HG02943 (cell line): ENCODE measurements around the gene IGSF9.

Experiments
- ATAC-seq: cut with Tn5 transposase; IDR thresholded peaks from one replicate; pipeline ENCODE4 v1.9.1; 2021; ENCODE audit warnings: mild to moderate bottlenecking, low read depth, moderate library complexity; ENCODE audit not compliant: unreplicated experiment

IGSF9 gene, protein sequence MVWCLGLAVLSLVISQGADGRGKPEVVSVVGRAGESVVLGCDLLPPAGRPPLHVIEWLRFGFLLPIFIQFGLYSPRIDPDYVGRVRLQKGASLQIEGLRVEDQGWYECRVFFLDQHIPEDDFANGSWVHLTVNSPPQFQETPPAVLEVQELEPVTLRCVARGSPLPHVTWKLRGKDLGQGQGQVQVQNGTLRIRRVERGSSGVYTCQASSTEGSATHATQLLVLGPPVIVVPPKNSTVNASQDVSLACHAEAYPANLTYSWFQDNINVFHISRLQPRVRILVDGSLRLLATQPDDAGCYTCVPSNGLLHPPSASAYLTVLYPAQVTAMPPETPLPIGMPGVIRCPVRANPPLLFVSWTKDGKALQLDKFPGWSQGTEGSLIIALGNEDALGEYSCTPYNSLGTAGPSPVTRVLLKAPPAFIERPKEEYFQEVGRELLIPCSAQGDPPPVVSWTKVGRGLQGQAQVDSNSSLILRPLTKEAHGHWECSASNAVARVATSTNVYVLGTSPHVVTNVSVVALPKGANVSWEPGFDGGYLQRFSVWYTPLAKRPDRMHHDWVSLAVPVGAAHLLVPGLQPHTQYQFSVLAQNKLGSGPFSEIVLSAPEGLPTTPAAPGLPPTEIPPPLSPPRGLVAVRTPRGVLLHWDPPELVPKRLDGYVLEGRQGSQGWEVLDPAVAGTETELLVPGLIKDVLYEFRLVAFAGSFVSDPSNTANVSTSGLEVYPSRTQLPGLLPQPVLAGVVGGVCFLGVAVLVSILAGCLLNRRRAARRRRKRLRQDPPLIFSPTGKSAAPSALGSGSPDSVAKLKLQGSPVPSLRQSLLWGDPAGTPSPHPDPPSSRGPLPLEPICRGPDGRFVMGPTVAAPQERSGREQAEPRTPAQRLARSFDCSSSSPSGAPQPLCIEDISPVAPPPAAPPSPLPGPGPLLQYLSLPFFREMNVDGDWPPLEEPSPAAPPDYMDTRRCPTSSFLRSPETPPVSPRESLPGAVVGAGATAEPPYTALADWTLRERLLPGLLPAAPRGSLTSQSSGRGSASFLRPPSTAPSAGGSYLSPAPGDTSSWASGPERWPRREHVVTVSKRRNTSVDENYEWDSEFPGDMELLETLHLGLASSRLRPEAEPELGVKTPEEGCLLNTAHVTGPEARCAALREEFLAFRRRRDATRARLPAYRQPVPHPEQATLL

DNA sequence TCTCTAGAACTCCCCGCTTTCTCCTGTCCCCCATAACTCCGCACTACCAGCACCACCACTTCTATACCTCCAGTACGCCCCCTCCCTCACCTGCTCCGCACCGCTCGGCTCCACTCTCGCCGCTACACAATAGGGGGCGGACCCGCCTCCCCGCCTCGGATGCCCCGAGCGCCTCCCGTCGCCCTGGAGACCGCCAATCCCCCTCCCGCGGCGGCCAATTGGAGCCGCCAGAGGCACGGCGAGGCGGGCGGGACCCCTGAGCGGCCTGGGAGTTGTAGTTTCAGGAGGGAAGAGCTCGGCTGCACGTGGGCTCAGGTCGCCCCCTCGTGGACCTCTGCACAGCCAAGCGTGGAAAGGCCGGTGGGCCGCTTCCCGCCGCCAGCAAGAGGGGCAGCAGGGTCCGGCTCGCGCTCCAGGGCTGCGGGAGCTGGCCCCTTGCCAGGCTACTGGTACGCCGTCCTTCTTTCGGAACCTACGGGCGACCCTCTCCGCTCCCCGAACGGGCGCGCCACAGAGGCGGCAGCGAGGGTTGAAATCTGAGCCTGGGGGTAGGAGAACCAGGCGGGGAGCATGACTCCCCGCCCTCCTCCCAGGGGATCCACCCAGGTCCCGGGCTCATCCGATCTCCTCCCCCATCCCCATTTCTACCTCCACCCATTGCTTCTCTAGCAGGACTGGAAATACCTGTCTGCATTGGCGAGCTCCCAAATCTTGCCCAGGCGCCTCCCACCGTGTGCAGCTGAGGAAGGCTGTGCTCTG is at the start of gene IGSF9:
Gene IGSF9, minus strand, starts transcription at position 131 of the 759 bp plus-strand sequence. CDS start 2,159 bp downstream, outside the sequence.
- ATAC-seq, result no peak

DNA sequence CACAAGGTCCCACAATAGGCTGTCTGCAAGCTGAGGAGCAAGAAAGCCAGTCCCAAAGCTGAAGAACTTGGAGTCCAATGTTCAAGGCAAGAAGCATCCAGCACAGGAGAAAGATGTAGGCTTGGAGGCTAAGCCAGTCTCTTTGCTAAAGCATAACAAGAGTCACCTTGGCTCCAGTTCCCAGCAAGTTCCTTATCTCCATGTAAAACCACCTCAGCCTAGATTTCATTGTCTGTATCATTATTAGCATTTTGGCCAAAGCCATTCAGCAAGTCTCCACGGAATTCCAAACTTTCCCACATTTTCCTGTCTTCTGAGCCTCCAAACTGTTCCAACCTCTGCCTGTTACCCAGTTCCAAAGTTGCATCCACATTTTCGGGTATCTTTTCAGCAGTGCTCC is 49.5 kb upstream of the IGSF9 start:
- ATAC-seq, result no peak

- ATAC-seq, result no peak
Measured at GRCh38 chr1:159993911-159994310, 48.5 kb upstream of the IGSF9 start.

- ATAC-seq, result no peak
Measured at GRCh38 chr1:159992161-159992560, 46.7 kb upstream of the IGSF9 start.

- no peak for ATAC-seq
Measured at GRCh38 chr1:159991513-159991912, 46.1 kb upstream of the IGSF9 start.

DNA sequence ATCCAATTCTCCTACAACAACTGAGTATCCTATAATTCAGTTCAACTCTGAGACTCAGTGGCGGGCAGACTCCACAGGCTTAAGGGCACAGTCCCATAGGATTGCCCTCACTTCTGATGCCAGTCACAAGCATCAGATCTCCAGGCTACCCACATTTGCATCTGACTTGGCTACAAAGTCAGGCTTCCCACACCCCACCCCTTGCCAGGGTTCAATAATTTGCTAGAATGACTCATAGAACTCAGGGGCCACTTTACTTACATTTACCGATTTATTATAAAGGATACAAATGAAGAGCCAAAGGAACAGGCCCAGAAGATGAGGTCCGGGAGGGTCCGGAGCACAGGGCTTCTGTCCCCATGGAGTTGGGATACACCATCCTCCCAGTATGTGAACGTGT is 44.6 kb upstream of the IGSF9 start:
- no peak for ATAC-seq

GRCh38 chr1:159989581-159989980 is 44.2 kb upstream of the IGSF9 start:
- no peak for ATAC-seq

GRCh38 chr1:159988006-159988405 is 42.6 kb upstream of the IGSF9 start:
- no peak for ATAC-seq

DNA sequence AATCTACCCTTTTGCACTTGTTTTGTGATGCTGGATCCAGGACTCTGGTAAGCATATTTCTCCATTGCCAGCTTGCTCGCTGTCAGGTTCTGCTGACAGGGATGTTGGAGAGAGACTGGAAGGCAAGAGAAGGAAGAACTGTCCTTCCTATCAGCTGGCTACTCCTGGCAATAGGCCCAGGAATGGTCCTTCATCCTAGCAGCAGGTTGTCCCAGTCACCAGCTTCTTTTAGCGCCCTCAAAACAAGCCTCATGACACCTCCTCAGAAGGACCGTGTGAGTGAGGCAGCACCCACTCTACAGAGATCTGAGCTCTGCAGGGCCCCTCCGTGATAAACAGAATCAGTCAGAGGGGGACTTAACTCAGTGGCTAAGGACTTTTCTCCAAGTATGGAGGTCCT is 41.8 kb upstream of the IGSF9 start:
- no peak for ATAC-seq

DNA sequence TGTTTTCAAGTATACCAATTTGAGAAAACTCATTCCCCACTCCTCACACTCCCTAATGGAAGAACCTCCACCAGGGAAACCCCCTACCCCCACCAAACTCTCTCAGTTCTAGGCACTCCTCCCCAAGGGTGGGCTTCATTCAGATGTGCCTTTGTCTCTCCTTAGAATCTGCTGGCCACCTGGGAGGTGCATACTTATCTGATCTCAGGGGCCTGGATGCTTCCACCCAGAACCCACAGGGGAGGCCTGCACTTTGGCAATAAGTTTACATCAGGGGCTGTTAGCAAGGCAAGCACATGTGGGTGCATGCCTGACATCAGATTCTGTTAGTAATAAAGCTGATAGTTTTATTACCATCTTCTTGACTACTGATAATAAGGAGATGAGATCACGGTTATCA is 41.1 kb upstream of the IGSF9 start:
- ATAC-seq, result no peak

GRCh38 chr1:159986093-159986492 is 40.7 kb upstream of the IGSF9 start:
- ATAC-seq, result no peak

DNA sequence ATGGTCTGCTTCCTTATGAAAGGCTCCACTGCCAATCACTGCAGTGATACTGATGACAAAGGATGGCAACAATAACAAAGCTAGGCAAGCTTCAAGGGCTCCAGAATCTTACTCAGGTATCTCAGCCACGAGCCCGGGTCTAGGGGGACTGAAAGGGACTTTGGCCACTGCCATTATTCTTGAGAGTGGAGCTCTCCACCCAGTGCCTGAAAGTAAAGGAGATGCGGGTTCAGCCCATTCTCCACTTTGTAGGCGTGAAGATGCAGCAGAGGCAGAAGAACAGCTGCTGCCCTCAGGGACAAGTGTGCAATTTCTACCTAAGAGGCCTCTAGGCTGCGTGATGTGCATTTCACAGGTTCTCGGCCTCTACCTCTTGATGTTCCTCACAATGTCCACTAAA is 40.1 kb upstream of the IGSF9 start:
- no peak for ATAC-seq

DNA sequence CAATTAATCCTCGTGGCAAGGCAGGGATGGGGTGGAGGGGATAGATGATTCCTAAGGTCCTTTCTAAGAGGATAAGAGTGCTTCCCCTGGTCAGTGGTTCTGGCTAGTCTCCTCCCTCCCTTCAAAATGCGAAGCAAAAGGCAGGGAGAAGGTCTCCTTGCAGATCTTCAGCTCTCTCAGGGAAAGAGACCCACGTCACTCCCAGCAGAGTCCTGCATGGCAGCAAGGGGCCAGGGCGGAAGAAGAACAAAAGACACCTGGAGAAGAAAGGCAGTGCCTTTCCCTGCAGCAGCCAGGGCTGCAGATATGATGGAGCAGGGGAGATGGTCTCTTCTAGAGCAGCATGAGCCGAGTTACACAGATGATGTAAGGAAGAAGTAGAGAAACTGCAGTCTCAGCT is 38.3 kb upstream of the IGSF9 start:
- no peak for ATAC-seq

DNA sequence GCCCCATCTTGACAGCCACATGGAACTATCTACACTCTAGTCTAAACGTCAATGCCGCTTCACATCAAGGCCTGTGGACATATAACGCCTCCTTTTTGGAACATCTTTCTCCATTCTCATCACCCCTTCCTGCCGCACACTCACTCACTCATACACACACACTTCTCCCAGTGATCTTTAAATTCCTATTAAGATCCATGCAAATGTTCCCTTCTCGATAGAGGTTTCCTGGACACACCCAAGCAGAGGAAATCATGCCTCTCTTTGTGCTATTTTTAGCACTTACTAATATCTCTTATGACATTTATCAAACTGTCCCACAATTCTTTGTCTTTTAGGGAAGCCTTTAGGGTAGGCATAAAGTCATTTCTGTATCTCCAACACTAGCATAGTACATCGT is 36.9 kb upstream of the IGSF9 start:
- no peak for ATAC-seq

DNA sequence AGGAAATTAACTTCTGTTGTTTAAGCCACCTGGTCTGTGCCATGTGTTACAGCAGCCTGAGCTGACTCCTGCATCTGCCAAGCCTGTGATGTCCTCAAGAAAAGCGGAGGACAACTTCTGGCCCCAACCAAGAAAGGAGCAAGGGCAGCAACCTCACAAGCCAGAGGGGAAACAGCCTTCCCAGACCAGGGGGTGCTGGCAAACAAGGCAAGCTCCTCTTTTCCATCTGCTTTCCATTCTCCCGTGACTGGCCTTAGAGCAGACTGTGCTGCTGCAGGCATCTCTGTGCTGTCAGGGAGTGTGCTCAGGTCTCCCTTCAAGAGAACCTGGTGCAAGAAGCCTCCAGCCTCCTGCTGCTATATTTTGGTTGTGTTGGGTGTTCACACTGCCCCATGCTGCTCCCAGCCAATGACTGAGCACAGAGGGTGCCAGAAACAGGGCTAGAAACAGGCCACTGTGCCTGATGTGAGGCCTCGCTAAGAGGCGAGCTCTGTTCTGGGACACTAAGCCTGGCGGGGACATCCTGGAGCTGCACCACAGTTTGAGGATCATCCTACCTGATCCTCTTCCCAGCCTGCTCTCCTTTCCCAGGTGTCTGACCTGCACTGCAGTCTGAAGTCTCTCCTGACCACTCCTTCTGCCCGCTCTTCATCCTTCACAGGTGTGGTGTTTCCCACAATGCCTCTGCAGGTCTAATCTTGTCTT is 36.1 kb upstream of the IGSF9 start:
- ATAC-seq, result no peak

DNA sequence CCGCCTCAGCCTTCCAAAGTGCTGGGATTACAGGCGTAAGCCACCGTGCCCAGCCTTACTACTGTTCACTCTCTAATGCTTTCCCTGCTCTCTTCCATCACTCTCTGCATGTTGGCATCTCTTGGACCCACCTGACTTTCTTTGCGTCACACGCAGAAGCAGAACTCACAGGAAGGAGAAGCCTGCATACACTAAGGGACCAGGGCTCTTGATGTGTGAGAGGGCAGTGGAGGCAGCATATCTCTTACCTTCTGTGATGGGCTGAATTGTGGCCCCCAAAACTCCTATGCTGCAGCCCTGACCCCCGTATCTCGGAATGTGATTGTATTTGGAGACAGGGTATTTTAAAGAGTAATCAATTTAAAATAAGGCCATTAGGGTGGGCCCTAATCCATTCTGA is 35.4 kb upstream of the IGSF9 start:
- ATAC-seq, result no peak

- no peak for ATAC-seq
Measured at GRCh38 chr1:159980076-159980475, 34.7 kb upstream of the IGSF9 start.

DNA sequence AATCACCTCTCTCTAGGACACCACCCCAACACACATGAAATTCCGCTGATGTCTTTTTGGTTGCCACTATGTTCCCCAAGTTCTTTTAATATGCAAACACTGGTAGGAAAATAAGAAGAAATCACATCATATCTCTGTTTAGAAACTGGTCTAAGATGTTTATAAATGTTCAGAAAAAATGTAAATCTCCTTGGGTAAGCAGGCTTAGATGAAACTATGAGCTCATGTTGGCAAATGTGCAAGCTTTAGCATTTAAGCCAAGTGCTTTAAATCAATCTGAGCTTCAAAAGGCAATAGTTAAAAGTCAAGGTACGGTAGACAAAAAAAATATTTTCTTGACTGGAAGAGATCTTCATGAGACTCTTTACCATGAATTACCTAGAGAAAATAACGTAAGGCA is 33.8 kb upstream of the IGSF9 start:
- ATAC-seq, result no peak

DNA sequence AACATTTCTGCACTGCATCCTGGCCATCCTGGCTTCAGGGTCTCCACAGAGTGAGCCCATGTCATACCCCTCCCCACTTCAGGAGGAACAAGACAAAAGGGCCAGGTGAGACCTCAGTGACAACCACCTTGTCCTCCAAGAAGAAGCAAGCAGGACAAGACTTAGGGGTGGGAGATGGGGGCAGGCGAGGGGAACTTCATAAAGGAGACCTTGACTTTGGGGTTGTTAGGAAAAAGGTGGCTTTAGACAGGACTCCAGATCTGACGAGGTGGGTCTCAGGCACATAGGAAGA is 32.6 kb upstream of the IGSF9 start:
- no peak for ATAC-seq
